Gastroesophageal sphincter (tissue), 4 donors: ENCODE results near the gene IPO9. TPM values are rescaled to one million over a fixed set of nuclear protein-coding genes. Genes with fewer than 3 reads are reported as not detected.

ENCODE experiments used
- ATAC-seq: fragments of 150-250 bp; one replicate; pipeline ENCODE4 v1.9.1; 2016; ENCODE audit warnings: mild to moderate bottlenecking, moderate library complexity
- H3K27ac ChIP-seq, 4 donors: fragments of 200-600 bp; sonication (generic) in 3 of 4; 1 replicate in 3 of 4; 2 replicates in 1 of 4; pipeline ENCODE4 v1.5.1; 2016 to 2019
- H3K27me3 ChIP-seq: fragments of 200-600 bp; sonication (generic); one replicate; pipeline ENCODE4 v1.5.1; 2019
- H3K36me3 ChIP-seq, 2 donors: fragments of 200-600 bp; sonication (generic); one replicate each; pipeline ENCODE4 v1.5.1; 2019; ENCODE audit warnings: control low read depth in 1 of 2
- H3K4me1 ChIP-seq, 3 donors: fragments of 200-600 bp; sonication (generic); 1 replicate in 2 of 3; 2 replicates in 1 of 3; pipeline ENCODE4 v1.5.1; 2016 to 2019; ENCODE audit warnings: control low read depth in 2 of 3
- H3K4me3 ChIP-seq, 2 donors: fragments of 200-600 bp; sonication (generic); one replicate each; pipeline ENCODE4 v1.5.1; 2019; ENCODE audit warnings: mild to moderate bottlenecking in 1 of 2, moderate library complexity in 1 of 2
- H3K9me3 ChIP-seq, 3 donors: fragments of 200-600 bp; sonication (generic); one replicate each; pipeline ENCODE4 v1.5.1; 2017 to 2019; ENCODE audit warnings: control low read depth in 2 of 3
- EP300 ChIP-seq: sonication (generic); formaldehyde crosslinking; IDR thresholded peaks from one replicate; pipeline ENCODE4 v1.6.1; 2017; ENCODE audit warnings: antibody characterized with exemption, mild to moderate bottlenecking
- POLR2A ChIP-seq, 2 donors: fragments of 450-650 bp; IDR thresholded peaks; one replicate each; pipeline ENCODE4 v1.6.1; 2017; ENCODE audit warnings: antibody characterized with exemption in 2 of 2, mild to moderate bottlenecking in 2 of 2, moderate library complexity in 1 of 2
- POLR2AphosphoS5 ChIP-seq: sonication (generic); formaldehyde crosslinking; IDR thresholded peaks from one replicate; pipeline ENCODE4 v1.6.1; 2017; ENCODE audit warnings: antibody characterized with exemption
- WGBS, 2 donors: methylation state at CpG; one replicate each; pipeline ENCODE4 v1.1.5; 2018; ENCODE audit warnings: low coverage in 1 of 2; 5-methylcytosine and 5-hydroxymethylcytosine counted together
- total RNA-seq, 4 donors: library from RNA; depleted of rRNA; stranded (reverse); fragments of >200 nt; gene quantifications; one replicate each; pipeline ENCODE4 v1.1.0, GENCODE V29; 2016
- TF ChIP-seq, protein P1 (sequence below), 4 experiments: fragments of 200-600 bp in 2 of 4; fragments of 450-650 bp in 2 of 4; sonication (generic) in 1 of 4; IDR thresholded peaks; one replicate each; pipeline ENCODE4 v1.5.1; 2017 to 2019; ENCODE audit warnings: antibody characterized with exemption in 4 of 4, mild to moderate bottlenecking in 2 of 4, moderate library complexity in 2 of 4

Gene IPO9
- total RNA-seq, 4 donors from 2014 or later: 21.6 to 30.7 (median 26.5) TPM

DNA sequence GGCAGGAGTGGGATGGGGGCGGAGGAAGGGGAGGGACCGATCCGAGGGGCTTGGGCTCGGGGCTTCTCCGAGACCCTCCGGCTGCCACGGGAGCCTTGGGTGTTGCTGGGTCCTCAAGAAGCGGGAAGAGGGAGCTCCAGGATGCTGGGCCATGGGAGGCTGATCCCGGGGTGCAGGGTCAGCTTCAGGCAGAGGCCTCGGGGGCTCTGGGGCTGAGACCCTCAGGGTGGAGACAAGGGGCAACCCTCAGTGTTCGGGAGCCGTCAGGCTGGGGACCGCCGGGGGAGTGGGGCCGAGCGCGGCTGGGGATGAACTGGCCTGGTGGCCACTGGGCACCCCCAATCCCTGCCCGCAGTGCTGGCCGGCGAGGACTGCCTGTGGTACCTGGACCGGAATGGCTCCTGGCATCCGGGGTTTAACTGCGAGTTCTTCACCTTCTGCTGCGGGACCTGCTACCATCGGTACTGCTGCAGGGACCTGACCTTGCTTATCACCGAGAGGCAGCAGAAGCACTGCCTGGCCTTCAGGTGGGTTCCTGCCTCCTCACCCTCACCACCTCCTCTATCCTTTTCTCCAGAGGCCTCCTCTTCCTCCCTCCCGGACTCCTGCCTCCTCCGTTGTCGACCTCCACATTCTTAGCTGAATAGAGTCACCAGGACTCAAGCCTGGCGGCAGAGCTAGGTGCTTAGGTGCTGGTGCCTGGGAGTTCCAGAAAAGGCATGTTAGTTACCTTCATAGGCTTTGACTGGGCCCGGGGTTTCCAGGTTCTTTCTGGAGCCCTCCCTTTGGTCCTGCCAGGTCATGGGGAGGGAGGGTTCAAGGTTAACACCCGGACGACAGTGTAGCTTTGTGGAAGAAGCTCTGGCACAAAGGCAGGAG, 60.4 kb downstream of the IPO9 start:
- Histone ChIP-seq H3K27me3 (no peaks in the 10 kb centered on the region), H3K4me1 (peaks cover 0 to 90% (median 18%) of the 10 kb centered on the region in 3 donors), H3K36me3 (no peaks in the 10 kb centered on the region), H3K27ac (peak overlapping the region; percentile 54 to 94 (median 89)), H3K9me3 (no peaks in the 10 kb centered on the region), H3K4me3 (peak overlapping the region; percentile 60 to 83)
- TF ChIP-seq POLR2AphosphoS5 (peak; percentile 62), POLR2A (IDR thresholded peaks at IDR 0.05) (peak in 1 of 2 donors; percentile 17), EP300 (no peak)
- TF ChIP-seq, protein P1, sequence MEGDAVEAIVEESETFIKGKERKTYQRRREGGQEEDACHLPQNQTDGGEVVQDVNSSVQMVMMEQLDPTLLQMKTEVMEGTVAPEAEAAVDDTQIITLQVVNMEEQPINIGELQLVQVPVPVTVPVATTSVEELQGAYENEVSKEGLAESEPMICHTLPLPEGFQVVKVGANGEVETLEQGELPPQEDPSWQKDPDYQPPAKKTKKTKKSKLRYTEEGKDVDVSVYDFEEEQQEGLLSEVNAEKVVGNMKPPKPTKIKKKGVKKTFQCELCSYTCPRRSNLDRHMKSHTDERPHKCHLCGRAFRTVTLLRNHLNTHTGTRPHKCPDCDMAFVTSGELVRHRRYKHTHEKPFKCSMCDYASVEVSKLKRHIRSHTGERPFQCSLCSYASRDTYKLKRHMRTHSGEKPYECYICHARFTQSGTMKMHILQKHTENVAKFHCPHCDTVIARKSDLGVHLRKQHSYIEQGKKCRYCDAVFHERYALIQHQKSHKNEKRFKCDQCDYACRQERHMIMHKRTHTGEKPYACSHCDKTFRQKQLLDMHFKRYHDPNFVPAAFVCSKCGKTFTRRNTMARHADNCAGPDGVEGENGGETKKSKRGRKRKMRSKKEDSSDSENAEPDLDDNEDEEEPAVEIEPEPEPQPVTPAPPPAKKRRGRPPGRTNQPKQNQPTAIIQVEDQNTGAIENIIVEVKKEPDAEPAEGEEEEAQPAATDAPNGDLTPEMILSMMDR (IDR thresholded peaks at IDR 0.05): no peak
- WGBS, 2 donors: 16 to 36% methylated on average over 7 to 15 of the region's 33 CpGs
- no peak for ATAC-seq

DNA sequence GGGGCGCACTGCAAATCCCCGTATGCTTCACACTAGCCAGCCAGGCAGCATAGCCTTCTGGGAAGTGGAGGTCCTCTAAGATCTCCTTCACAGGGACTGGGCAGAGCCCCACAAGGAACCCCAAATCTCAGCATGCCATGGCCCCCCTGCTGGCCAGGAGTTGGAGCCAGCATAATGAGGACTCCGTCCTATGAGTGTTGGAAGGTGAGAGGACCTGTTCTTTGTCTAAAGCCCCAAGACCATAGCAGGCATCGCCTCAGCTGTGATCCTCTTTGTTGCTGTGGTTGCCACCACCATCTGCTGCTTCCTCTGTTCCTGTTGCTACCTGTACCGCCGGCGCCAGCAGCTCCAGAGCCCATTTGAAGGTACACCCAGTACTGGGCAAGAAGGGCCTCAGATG, 61.3 kb downstream of the IPO9 start:
- peak overlapping the region in 3 of 4 donors; percentile 67 to 94 (median 91) for H3K27ac ChIP-seq
- no peak overlapping the region for H3K4me3 ChIP-seq

DNA sequence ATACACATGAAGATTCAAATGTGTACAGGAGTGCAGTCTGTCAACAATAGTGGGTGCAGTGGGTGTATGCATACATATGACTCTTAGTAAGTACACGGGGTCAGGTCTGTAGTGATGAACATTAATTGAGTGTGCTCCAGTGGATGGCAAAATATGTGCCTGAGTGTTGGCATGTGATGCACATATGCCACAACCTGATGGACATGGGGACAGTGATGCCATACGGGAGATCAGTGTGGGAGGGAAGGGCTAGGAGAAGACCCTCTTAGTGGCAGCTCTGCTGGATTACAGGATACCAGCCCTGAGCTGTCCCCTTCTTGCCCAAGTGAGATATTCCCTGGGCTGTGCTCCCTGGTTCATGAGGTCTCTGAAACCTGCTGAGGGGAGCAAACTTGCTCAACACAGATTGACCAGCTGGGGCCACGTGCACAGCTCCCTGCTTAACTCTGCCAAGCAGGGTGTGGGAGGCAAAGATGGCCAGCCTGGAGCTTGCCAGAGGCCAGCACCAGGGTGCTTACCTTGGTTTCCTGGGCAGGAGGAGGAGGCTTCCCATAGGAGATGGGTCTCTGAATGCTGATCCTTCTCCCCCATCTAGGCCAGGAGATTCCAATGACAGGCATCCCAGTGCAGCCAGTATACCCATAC, 62.0 kb downstream of the IPO9 start:
- H3K9me3 ChIP-seq: no peaks in the 10 kb centered on the region
- peaks cover 0 to 90% (median 13%) of the 10 kb centered on the region in 3 donors for H3K4me1 ChIP-seq
- peak; percentile 73 for TF ChIP-seq POLR2AphosphoS5
- TF ChIP-seq, protein P1 (IDR thresholded peaks at IDR 0.05): no peak
- no peak for TF ChIP-seq POLR2A (IDR thresholded peaks at IDR 0.05)
- peak overlapping the region in 3 of 4 donors; percentile 67 to 94 (median 88) for H3K27ac ChIP-seq
- H3K4me3 ChIP-seq: no peak overlapping the region
- H3K27me3 ChIP-seq: no peaks in the 10 kb centered on the region
- no peak for ATAC-seq
- 37 to 40% methylated on average over 1 to 2 of the region's 3 CpGs for WGBS, 2 donors
- no peaks in the 10 kb centered on the region for H3K36me3 ChIP-seq

More for the DNA sequence above, 61.3 kb downstream of the IPO9 start:
- ATAC-seq: no peak
- no peaks in the 10 kb centered on the region for H3K9me3 ChIP-seq
- H3K4me1 ChIP-seq: peaks cover 0 to 90% (median 13%) of the 10 kb centered on the region in 3 donors
- WGBS, 2 donors: 61 to 83% methylated on average over 3 to 5 of the region's 7 CpGs
- H3K36me3 ChIP-seq: no peaks in the 10 kb centered on the region
- TF ChIP-seq, protein P1 (IDR thresholded peaks at IDR 0.05): peak in 1 of 4 experiments; percentile 25
- TF ChIP-seq POLR2AphosphoS5 (peak; percentile 61), EP300 (no peak)
- no peaks in the 10 kb centered on the region for H3K27me3 ChIP-seq

GRCh38 chr1:201891451-201892045, 62.6 kb downstream of the IPO9 start:
- ATAC-seq: no peak
- 75% methylated on average over 4 of the region's 5 CpGs; no CpG with 5 or more reads in 1 of the 2 donors for WGBS, 2 donors
- TF ChIP-seq EP300 (no peak), POLR2A (IDR thresholded peaks at IDR 0.05) (peak in 1 of 2 donors; percentile 13), POLR2AphosphoS5 (peak; percentile 65)
- TF ChIP-seq, protein P1 (IDR thresholded peaks at IDR 0.05): no peak
- Histone ChIP-seq H3K27ac (peak overlapping the region in 3 of 4 donors; percentile 67 to 94 (median 88)), H3K36me3 (peaks cover 0 to 4% of the 10 kb centered on the region in 2 donors), H3K27me3 (no peaks in the 10 kb centered on the region), H3K4me1 (peaks cover 0 to 91% (median 15%) of the 10 kb centered on the region in 3 donors), H3K4me3 (no peak overlapping the region), H3K9me3 (no peaks in the 10 kb centered on the region)
